HG02943 (cell line): Measurements from ENCODE around the gene NUMB.

Experiments
- ATAC-seq: cut with Tn5 transposase; IDR thresholded peaks from one replicate; pipeline ENCODE4 v1.9.1; 2021; ENCODE audit warnings: mild to moderate bottlenecking, low read depth, moderate library complexity; ENCODE audit not compliant: unreplicated experiment

NUMB gene

DNA sequence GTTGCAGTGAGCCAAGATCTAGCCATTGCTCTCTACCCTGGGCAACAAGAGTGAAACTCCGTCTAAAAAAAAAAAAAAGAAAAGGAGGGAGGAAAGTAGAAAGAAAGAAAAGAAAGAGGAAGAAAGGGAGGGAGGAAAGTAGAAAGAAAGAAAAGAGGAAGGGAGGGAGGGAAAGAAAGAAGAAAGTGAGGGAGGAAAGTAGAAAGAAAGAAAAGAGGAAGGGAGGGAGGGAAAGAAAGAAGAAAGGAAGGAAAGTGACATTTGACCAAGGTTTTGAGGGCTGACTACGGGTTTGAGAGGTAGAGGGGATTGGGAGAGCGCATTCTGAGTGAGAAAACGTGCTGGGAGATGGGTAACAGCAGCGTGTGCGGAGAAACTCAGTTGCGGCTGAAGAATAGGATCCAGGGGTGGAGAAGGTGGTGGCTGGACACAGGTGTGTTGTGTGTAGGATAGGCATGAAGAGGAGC is 221.6 kb downstream of the NUMB start:
- ATAC-seq = no peak

DNA sequence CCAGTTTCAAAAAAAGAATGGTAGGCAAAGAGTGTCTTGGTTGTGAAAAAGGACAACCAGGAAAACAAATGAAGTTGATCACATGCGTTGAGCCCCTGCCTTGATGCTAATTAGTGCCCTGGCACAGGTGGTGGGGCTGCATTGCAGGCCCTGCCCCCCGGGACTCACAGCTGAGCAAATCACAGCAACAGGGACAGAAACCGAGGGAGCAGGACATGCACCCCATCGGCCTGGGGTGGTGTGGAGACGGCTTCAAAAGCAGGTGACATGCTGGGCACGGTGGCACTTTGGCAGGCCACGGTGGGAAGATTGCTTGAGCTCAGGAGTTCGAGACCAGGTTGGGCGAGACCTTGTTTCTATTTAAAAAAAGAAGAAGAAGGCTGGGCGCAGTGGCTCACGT is 222.2 kb downstream of the NUMB start:
- ATAC-seq = no peak

DNA sequence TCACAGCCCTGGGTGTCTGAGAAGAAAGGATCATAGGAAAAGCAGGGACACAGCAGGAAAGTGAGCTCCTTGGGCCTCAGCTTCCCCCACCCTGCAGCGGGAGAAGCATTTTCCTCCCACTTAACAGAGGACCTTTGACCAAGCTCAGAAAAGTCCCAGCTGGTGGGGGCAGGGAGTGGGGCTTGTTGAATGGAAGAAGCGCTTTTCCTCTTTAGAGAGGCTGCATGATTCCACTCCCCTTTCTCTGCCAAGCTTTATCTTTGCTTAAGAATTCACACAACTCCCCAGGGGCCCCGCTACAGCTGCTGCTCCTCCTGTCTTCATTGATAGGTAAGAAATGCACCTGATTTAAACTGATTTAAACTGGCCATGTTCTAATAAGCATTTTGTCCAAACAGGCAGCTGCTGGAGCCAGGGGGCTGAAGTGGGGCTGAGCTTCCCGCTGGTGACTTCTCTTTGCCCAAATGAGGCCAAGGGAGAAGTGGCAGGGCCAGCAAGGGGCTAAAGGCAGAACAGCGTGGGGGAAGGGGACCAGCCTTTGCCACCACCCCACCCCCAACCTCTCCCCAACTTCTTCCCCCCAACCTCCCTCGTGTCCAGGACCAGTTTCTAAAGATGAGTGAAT is 222.7 kb downstream of the NUMB start:
- no peak for ATAC-seq

DNA sequence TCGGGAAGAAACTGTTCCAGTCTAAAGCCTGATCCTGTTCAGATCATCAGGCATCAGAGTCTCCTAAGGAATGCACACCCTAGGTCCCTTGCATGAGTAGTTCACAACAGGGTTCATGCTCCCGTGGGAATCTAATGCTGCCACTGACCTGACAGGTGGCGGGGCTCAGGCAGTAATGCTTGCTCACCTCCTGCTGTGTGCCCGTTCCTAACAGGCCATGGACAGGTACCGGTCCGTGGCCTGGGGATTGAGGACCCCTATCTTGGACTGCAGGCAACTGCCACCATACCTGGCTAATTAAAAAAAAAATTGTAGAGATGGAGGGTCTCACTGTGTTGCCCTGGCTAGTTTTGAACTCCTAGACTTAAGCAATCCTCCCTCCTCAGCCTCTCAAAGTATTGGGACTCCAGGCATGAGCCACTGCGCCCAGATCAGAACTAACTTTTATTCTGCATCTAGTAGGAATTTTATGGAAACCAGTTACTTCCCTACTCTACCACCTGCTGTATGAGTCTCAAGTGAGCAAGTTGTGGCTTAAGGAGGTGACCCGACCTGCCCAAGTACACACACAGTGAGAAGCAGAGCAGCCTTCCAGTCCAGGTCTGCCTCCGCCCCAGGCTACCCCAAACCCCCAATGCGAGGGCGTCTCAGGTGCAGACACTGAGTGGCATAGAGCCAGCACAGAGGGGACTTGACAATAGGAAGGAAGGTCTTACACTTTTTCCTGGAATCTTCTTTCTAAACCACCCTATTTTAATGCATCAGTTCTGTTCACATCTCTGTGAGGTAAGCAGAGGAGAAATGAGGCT is 223.6 kb downstream of the NUMB start:
- ATAC-seq = no peak

DNA sequence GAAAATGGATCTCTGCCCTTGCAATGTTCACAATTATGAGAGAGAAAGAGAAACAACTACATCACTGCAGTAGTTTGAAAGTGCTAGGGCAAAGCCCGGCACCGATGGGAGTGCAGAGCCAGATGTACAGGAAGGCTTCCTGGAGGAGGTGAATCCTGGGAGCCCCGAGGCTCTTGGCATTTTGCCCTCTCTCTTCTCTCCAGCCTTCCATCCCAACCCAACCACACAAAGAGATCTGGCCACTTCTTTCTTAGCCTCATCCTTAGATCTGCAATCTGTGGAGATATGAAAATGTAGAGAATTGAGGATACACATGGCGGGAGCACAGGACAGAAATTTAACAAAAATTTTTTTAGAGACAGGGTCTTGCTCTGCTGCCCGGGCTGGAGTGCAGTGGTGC is 224.3 kb downstream of the NUMB start:
- ATAC-seq = no peak

DNA sequence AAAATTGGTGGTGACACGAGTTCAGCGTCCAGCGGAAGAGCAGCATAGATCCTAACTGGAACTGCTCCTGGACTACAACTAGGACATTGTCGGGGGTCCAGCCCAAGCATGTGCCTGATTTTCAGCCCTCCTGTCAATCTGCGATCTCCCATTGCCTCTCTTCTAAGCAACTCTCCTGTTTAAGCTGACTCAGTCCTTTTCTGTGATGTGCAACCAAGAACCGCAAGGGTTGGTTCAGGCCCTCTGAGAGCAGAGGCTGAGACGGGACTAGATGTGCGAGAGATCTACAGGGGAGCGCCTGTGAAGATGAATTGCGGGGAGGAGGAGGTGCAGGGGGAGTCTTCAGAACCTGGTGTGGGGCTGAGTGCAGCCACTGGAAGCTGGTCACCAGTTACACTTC is 224.8 kb downstream of the NUMB start:
- no peak for ATAC-seq

DNA sequence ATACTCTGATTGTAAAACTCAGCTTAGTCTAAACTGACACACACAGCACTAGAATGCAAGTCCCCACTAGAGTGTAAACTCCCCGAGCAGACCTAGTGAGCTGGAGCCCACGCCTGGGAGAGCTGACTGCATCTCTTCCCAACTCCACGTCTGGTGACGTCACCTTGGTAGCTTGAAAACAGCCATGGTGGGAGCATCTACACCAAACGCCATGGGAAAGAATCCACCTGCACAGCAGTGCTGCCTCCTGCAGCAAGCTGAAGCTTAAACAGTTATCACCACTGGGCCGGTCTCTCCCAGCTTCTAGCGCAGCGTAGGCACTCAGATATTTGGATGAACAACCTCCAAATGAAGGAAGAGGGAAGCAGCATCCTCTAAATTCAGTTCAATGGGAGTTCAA is 225.4 kb downstream of the NUMB start:
- ATAC-seq = no peak

DNA sequence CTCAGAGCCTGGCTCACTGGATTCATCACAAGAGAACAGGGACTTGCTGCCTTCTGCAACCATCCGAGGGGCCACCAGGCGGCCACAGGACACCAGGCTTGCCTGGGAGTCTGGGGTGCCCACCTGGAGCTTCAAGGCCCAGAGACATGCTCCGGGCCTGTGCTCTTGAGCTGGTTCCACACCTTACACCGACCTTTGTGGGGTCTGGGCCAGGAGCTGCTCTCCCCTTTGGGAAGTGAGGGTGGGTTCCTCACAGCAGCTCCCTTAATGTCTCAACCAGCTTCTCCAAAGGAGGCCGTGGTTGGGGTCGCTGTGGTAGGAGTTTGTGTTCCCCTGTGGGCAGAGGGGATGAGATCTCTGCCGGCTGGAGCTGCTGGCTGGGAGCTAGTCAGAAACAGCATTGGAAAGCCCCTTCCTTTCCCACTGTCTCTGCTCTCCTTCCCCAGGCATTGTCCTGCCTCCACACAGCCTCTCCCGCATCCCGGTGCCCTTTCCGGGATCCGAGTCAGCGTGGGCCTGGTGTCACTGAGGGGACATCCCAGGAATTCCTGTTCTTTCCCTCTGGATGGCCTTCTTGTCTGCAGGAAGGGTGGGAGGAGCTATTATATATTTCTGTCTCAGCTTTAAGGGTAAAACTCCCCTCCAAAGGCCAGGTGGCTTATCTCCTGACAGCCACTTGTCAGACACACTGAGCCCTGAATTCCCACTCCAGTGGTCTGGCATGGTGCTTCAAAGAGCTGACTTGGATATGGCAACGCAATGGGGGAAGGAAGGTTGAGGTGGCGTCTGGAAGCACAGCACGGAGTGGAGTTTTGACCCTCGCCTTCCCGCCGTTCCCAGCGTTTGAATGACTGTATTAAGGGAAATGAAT is 226.1 kb downstream of the NUMB start:
- no peak for ATAC-seq

DNA sequence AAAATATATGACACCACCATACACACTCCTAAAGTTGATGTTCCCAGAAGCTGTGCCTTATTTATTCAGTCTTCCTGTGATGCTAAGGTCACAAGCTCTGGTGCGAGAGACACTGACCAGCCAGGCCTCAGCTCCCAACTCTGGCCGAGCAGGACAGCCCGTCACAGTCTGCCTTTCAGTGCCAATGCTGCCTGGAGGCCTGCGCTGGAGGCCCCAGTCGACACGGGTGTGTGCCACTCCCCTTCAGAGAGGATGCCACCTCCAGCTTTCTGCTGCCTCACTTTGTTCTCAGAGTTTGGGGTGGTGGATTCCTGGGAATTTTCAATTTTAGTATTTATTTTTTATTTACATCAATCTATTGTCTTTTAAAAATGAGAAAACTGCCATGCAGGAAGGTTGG is 228.3 kb downstream of the NUMB start:
- no peak for ATAC-seq

DNA sequence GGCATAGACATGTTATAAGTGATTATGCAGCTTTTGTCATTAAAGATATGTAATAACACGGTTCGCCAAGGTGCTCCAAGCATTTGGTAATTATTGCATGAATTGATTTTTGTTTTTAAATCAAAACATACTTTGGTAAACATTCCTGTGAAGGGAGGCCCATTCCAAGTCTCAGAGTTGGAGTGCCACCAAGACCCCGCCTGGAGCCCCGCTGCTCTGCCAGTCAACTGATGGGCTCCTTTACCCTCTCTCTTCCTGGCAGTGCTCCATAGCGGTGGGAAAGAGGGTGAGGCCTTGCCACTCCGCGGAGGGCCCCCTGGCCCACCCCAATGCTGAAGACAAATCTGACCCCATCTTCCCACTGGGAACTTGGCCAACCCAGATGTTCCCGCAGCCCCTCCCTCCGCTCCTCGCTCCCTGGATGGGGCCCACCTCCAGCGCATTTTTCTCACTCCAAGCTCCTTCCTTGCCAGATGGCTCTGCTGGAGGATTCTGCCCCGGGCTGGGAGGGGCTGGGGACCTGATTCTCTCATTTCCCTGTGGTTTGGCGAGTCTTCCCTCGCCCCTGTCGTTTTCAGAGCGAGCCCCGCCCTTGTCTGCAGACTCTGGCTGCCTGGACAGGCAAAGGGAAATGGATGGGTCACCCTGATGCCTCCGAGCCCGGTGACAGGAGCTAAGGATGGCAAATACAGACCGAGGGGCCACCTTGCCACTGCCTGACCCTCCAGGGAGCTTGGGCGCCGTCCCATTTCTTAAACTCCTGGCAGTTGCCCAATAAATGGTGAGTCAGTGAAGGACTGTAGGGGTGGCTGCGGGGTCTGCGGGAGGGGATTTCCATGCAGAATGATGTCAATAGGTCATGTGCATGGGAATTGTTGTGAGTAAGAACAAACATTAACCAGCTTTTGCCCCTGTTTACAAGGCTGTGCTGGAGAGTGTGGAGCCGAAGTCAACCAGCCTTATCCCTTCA is 230.2 kb downstream of the NUMB start:
- no peak for ATAC-seq

DNA sequence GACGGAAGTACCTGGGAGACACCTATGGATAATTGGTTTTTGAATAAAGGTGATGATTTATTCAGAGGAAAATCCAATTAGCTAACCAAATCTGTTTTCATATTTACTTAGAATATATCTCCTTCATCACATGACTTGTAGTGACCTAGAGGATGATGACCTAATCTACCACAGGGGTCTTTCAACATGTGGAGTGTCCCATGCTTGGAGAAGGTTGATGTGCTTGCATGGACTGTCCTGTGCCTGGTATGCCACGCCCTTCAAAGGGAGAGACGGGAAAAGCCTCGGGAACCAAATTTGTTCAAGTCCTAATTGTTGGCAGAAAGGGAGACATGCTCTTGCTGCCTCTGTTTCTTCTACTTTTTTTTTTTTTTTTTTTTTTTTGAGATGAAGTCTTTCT is 232.8 kb downstream of the NUMB start:
- ATAC-seq = no peak
